ENCODE results near the gene HNRNPDL.
A peak's percentile ranks its signal among the peaks of the same experiment; 100 is the strongest.
"Not testable (repeated sequence)": the region's sequence is repeated elsewhere in the genome, so short reads cannot be mapped to it uniquely, and the experiment has no call there.

Gene HNRNPDL

DNA sequence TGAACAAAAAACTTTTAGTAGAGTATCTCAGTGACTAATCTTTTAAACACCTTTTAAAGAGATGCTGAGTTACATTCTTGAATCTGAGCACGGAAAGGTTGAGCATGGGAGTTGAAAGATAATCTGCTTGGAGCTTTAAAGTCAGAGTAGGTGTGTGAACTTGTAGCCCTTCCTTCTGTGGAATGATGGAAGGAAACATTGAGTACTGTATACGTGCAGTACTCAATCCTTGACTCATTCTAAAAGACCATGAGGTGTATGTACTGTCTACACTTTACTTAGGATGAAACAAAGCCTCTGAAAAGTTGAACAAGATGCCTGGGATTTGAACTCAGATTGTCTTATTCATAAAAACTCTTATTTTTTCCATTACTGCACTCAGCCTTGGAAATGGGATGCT, 3.5 kb upstream of the HNRNPDL start:
- DNase-seq (ENCODE audit: low read depth in 1 of 2, low spot score in 1 of 2) = no peak

DNA sequence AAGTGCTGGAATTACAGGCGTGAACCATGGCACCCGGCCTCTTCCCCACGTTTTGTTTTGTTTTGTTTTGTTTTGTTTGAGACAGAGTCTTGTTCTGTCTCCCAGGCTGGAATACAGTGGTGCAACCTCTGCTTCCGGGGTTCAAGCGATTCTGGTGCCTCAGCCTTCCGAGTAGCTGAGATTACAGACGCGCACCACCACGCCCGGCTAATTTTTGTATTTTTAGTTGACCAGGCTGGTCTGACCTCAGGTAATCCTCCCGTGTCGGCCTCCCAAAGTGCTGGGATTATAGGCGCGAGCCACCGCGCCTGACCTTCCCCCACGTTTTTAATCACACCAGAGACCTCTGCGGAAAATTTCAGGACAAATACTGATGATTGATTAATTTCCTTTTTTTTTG, 2.3 kb upstream of the HNRNPDL start:
- DNase-seq (ENCODE audit: low read depth in 1 of 2, low spot score in 1 of 2) = no peak

DNA sequence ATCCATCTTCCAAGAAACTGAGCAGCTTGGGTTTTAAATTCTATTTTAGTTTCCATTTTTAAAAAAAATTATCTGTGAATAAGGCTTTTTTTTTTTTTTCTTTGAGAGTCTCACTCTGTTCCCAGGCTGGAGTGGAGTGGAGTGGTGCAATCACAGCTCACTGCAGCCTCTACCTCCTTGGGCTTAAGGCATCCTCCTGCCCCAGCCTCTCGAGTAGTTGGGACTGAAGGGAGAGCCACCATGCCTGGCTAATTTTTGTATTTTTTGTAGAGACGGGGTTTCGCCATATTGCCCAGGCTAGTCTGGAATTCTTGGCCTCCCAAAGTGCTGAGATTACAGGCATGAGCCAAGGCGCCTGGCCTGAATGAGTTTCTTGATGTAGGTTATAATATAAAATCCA, 1.6 kb upstream of the HNRNPDL start:
- DNase-seq (ENCODE audit: low read depth in 1 of 2, low spot score in 1 of 2) = no peak

DNA sequence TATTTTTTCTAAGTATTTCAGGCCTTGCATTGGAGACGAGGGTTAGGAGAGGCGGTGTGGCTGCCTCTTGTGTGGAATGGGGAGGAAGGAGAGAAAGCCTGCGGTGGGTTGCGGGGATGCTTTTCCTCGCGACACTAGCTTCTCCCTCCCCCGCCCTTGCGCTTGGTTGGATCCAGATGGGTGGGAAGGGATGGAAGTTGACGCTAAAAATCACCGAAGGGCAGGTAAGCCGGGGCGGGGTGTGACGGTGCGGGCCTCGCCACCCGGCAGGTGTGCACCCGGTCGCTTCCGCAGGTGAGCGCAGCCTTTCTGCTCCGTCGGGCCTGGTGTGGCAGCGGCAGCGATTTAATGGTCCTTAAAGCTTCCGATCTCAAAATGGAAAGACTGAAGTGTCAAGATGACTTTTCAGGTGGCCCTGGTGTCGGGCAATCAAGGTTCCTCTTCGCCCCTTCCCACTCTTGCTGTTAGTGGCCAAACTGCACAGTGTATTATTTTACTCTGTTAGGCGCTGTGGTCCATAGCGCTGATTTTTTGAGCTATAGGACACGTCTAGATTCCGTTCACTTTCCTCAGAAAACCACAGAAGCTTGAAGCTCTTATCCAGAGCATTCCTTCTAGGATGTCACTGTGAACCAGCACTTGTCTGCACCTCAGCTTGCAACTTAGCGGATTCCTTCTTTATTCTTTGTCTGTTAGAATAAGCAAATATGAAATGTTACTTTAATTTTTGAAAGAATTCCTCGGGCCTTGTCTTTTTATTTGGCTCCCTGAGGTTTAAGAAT, 893 bp upstream of the HNRNPDL start:
- DNase-seq (ENCODE audit: low read depth in 1 of 2, low spot score in 1 of 2) = peak; percentile 22 to 26

DNA sequence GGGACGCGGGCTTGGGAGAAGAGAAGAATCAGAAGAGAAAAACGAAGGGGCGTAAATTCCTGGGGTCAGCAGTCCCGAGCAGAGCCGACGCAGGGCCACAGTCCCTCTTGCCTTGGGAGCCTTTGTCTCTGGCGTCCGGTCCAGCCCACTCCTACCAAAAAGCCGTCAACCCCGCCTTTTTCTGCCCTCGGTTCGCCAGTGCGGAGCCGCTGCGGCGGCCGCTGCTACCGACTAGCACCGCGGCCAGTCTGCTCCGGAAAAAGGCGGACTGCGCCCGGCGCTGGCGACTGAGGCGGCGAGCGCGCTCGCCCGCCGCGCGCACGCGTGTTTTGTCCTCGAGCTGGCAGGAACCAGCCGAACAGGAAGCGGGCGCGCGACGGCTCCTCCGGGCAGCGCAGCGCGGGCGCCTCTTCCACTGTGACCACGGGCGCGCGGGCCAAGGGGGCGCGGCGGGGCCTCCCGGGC, 502 bp downstream of the HNRNPDL start:
- peak in 1 of 2 donors; percentile 58 for DNase-seq (ENCODE audit: low read depth in 1 of 2, low spot score in 1 of 2)

GRCh38 chr4:82428969-82429727, 1.1 kb downstream of the HNRNPDL start:
- peak; percentile 85 to 93 for DNase-seq (ENCODE audit: low read depth in 1 of 2, low spot score in 1 of 2)

DNA sequence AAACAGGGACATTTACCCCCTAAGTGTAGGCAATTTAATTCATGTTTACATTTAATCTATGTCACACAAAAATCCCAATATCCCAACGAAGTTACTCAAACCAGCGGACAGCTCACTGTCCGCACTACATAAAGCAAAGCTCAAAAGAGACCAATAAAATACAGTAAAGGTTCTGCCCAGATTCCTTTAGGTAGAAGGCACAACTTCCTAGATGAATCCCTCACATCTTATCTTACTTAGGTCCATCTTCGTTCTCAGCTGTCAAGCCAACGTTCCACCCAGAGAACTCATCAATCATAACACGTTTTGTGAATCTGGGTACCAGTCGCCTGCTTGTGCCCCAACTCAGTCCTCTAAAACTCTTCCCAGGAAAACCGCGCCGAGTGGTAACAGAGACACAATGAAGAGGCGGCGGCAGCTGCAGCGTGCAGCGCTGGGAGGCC, 1.7 kb downstream of the HNRNPDL start:
- no peak for DNase-seq (ENCODE audit: low read depth in 1 of 2, low spot score in 1 of 2)

DNA sequence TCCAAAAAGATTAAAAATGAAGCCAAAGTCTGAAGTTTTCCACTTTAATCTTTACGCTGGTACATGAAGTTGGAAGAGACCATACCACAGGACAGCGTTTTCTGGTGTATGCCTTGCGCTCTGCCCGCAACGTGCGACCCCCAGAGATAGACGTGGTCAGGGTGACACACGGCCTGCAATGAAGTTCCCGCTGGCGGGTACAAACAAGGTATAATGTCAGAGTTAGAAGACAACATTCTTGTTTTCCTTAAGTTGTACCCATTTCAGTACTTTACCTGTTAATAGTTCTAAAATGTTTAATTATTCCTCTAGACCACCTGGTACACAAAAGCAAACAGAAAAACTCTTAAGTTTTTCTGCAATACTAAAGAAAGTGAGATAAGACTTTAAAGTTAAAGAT, 4.8 kb downstream of the HNRNPDL start:
- no peak for DNase-seq (ENCODE audit: low read depth in 1 of 2, low spot score in 1 of 2)

- DNase-seq (ENCODE audit: low read depth in 1 of 2, low spot score in 1 of 2) = no peak
Measured at GRCh38 chr4:82423245-82424054, 6.8 kb downstream of the HNRNPDL start.

- no peak for DNase-seq (ENCODE audit: low read depth in 1 of 2, low spot score in 1 of 2)
Measured at GRCh38 chr4:82422616-82423015, 7.6 kb downstream of the HNRNPDL start.

- no peak for DNase-seq (ENCODE audit: low read depth in 1 of 2, low spot score in 1 of 2)
Measured at GRCh38 chr4:82421796-82422560, 8.3 kb downstream of the HNRNPDL start.

DNA sequence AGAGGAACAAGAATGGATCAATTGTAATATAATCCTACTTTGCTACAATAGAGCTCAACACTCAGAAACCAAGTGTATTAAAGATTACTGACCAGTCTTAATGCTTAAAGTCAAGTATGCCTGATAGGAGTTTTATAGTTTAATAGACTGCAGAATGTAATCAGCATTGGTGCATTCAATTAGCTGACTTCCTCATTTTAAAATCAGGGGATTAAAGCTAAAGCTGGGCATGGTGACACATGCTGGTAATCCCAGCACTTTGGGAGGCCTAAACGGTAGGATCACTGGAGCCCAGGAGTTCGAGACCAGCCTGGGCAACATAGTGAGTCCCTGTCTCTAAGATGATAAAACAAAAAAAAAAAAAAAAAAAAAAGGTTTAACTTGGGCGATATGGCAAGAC, 10.8 kb downstream of the HNRNPDL start:
- DNase-seq (ENCODE audit: low read depth in 1 of 2, low spot score in 1 of 2) = no peak

DNA sequence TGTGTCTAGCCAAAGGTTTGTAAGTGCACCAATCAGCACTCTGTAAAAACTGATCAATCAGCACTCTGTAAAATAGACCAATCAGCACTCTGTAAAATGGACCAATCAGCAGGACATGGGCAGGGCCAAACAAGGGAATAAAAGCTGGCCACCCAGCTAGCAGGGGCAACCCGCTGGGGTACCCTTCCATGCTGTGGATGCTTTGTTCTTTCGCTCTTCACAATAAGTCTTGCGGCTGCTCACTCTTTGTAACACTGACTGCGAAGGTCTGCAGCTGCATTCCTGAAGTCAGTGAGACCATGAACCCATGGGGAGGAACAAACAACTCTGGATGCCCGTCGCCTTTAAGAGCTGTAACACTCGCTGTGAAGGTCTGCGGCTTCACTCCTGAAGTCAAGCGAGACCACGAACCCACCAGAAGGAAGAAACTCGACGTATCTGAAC, 14.3 kb downstream of the HNRNPDL start:
- DNase-seq (ENCODE audit: low read depth in 1 of 2, low spot score in 1 of 2) = no peak

GRCh38 chr4:82415061-82415460, 15.2 kb downstream of the HNRNPDL start:
- DNase-seq (ENCODE audit: low read depth in 1 of 2, low spot score in 1 of 2) = not testable (repeated sequence)

DNA sequence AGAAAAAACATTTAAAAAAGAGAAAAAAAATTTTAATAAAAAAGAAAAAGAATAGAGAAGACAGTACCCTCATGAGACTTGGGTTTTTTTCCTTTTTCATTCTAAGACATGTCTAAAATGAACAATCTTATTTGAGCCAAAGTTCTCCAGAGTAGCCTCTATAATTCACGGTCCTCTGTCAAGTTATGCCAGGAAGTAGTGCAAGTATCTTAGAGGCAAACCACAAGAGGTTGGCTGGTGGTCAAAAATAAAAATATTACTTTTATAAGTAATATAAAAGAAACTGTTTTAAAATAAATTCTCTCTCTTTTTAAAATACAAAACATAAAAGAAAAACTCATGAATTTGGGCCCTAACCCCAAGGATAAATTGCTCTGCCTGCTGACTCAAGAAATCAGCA, 26.5 kb downstream of the HNRNPDL start:
- DNase-seq (ENCODE audit: low read depth in 1 of 2, low spot score in 1 of 2) = no peak

- no peak for DNase-seq (ENCODE audit: low read depth in 1 of 2, low spot score in 1 of 2)
Measured at GRCh38 chr4:82402196-82402775, 28.0 kb downstream of the HNRNPDL start.

DNA sequence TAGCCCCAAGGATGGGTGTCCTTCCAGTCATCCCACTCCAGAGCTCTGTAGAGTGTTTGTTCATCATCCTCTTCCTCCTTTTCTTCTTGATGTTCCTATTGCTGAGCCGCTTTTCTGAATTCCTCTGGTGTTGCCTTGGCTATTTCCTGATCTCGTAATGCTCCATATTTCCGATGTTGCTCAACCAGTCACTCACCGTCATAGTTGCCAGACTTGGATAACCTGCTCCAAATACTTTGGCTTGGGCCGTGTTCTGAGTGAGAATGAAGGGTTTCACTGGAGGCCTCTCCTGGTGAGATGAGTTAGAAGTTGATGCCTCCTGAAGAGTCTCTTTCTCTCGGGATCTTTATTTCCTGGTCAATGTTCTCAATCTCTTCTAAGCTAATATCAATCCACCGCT, 28.7 kb downstream of the HNRNPDL start:
- DNase-seq (ENCODE audit: low read depth in 1 of 2, low spot score in 1 of 2) = no peak

- no peak for DNase-seq (ENCODE audit: low read depth in 1 of 2, low spot score in 1 of 2)
Measured at GRCh38 chr4:82398263-82398662, 32.0 kb downstream of the HNRNPDL start.

DNA sequence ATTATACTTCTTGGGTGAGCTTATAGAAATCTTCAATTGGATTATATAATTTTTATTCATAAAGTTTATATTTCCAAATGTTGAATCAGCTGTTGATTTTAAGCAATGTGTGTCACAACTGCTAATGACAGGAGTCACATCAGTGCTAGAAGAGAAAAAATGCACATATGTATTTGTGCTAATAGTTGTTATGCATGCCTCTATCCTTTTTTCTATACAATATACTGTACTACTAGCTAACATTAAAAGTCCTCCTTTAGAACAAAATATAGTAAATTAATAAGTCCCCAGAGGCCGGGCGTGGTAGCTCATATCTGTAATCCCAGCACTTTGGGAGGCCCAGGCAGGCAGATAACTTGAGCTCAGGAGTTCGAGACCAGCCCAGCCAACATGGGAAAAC, 32.7 kb downstream of the HNRNPDL start:
- no peak for DNase-seq (ENCODE audit: low read depth in 1 of 2, low spot score in 1 of 2)

DNA sequence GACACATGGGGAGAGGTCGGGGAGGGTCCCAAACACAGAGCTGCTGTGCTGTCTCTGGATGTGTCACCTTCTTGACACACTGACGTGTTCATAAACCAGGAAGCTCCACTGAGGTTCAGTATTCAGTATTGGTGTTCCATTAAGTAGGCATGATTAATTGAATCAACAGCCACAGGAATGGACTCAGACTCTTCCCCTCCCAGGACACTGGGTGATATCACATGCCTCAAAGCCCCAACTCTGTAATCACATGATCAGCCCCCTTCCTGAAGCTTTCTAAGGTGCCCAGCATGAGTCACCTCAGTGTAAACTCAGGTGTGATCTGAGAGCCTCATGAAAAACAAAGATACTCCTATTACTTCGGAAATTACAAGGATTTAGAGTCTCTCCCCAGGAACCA, 35.4 kb downstream of the HNRNPDL start:
- no peak for DNase-seq (ENCODE audit: low read depth in 1 of 2, low spot score in 1 of 2)

Measured in activated T-helper 1 cell treated with anti-CD3 and anti-CD28 coated beads, Interleukin-2, amount 50 U/mL, for 16 hours (primary cell).